IMR-90 (cell line): Measurements from ENCODE around the gene FEZ2.

Experiments used
- CHD1 ChIP-seq: IDR thresholded peaks from 2 replicates; pipeline ENCODE4 v1.6.1; 2012; ENCODE audit warnings: low read depth, low read length, improper control_type of control experiment
- CTCF ChIP-seq: conservative IDR thresholded peaks from 2 replicates; pipeline ENCODE4 v1.5.1; 2012; ENCODE audit warnings: mild to moderate bottlenecking, low read depth, low read length, improper control_type of control experiment
- ELK1 ChIP-seq: fragments of 150-350 bp; IDR thresholded peaks from 2 replicates; pipeline ENCODE4 v1.6.1; 2016; ENCODE audit warnings: low read depth, mild to moderate bottlenecking, low read length, moderate library complexity, borderline replicate concordance
- POLR2A ChIP-seq: IDR thresholded peaks from 2 replicates; pipeline ENCODE4 v1.6.1; 2012; ENCODE audit warnings: mild to moderate bottlenecking, low read depth, low read length
- RFX5 ChIP-seq: IDR thresholded peaks from 2 replicates; pipeline ENCODE4 v1.8.0; 2012; ENCODE audit warnings: low read depth, mild to moderate bottlenecking, low read length, moderate library complexity

- TF ChIP-seq CTCF (no peak), POLR2A (no peak), CHD1 (no peak), RFX5 (no peak), ELK1 (no peak)
Observed at GRCh38 chr2:36564377-36564930, 33.5 kb downstream of the FEZ2 start.
